OCI-LY1 (cell line): ENCODE data around the gene PLXNA2.

Experiments
- CTCF ChIP-seq: fragments of 200-600 bp; sonication (generic), shearing (Covaris generic); IDR thresholded peaks from 2 replicates; pipeline ENCODE4 v1.5.1; 2017; ENCODE audit warnings: mild to moderate bottlenecking, antibody characterized with exemption, low read length, moderate library complexity, mixed read lengths
- EZH2 ChIP-seq: fragments of 200-600 bp; sonication (generic), shearing (Covaris generic); IDR thresholded peaks from 2 replicates; pipeline ENCODE4 v1.8.0; 2017; ENCODE audit warnings: borderline replicate concordance, mixed run types, mild to moderate bottlenecking, antibody characterized with exemption, low read length, moderate library complexity, mixed read lengths

- TF ChIP-seq CTCF (no peak), EZH2 (no peak)
These were observed 165.4 kb downstream of the PLXNA2 start for GRCh38 chr1:208078752-208079151.
